GM19452 (cell line): ENCODE data around the gene C10orf71.

ENCODE experiments used
- ATAC-seq: cut with Tn5 transposase; IDR thresholded peaks from one replicate; pipeline ENCODE4 v1.9.1; 2021; ENCODE audit not compliant: unreplicated experiment

The C10orf71 gene

DNA sequence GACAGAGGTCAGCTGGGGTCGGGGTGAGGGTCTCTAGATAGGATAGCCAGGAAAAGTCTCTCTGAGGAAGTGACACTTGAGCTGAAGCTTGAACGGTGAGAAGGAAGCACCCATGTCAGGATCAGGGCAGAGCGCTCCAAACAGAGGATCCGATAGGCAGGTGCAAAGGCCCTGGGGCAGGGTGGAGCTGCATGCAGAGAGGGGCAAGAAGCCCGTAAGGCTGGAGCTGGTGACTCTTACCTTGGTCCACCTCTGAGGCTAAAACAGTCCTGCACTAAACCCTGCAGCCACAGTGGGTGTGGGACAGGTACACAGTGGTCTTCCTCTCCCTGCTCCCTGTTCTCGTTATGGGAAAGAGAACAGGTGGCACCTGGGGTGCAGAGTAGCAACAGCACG, 5.8 kb upstream of the C10orf71 start:
- no peak for ATAC-seq

- no peak for ATAC-seq
Measured at GRCh38 chr10:49294731-49295130, 4.2 kb upstream of the C10orf71 start.

- ATAC-seq = no peak
Measured at GRCh38 chr10:49295297-49295696, 3.7 kb upstream of the C10orf71 start.

GRCh38 chr10:49296382-49296781, 2.6 kb upstream of the C10orf71 start:
- no peak for ATAC-seq

GRCh38 chr10:49296836-49297235, 2.1 kb upstream of the C10orf71 start:
- no peak for ATAC-seq

GRCh38 chr10:49297818-49298670, 926 bp upstream of the C10orf71 start:
- no peak for ATAC-seq

- no peak for ATAC-seq
Measured at GRCh38 chr10:49298671-49298982, 343 bp upstream of the C10orf71 start.

GRCh38 chr10:49299816-49300139, 808 bp downstream of the C10orf71 start:
- ATAC-seq = peak; percentile 49

GRCh38 chr10:49300140-49300974, 1.4 kb downstream of the C10orf71 start:
- peak; percentile 80 for ATAC-seq

DNA sequence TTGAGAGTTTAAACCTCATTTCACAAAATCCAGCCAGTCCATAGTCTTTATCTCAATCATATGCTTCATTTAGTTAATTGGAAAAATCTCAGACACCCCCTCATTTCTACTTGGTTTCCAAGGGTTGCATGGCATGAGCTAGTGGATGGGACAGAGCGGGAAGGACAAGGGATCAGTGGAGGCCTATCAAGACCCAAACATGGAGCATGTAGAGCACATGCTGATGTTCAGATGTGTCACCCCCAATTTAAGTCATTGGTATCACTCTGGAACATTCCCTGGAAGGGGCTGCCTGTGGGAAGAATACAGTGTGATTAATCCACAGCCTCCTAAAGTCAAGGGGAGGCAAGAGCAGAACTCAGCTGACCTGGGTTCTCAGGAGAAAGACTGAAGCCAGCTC, 2.3 kb downstream of the C10orf71 start:
- no peak for ATAC-seq

GRCh38 chr10:49302088-49302487, 3.1 kb downstream of the C10orf71 start:
- no peak for ATAC-seq

DNA sequence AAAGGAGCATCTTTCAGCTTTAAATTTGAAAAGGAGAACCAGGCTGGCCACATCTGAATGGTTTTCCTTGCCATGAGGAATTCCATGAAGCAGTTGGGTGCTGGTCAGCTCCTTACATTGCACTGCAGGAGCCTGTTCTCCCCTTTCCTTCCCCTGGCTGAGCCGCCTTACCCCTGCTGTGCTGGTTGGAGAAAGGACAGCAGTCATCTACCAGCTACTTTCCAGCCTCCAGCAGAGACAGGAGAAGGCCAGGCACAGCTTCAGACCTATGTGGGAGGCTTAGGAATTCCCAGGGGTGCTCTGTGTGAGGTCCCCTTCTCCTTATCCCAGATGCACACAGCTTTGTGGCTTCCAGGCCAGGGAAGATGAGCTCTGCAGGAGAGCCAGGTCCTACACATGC, 4.7 kb downstream of the C10orf71 start:
- ATAC-seq = no peak

- no peak for ATAC-seq
Measured at GRCh38 chr10:49304137-49304536, 5.2 kb downstream of the C10orf71 start.

GRCh38 chr10:49307921-49308320, 9.0 kb downstream of the C10orf71 start:
- ATAC-seq = no peak

- no peak for ATAC-seq
Measured at GRCh38 chr10:49308881-49309280, 9.9 kb downstream of the C10orf71 start.

DNA sequence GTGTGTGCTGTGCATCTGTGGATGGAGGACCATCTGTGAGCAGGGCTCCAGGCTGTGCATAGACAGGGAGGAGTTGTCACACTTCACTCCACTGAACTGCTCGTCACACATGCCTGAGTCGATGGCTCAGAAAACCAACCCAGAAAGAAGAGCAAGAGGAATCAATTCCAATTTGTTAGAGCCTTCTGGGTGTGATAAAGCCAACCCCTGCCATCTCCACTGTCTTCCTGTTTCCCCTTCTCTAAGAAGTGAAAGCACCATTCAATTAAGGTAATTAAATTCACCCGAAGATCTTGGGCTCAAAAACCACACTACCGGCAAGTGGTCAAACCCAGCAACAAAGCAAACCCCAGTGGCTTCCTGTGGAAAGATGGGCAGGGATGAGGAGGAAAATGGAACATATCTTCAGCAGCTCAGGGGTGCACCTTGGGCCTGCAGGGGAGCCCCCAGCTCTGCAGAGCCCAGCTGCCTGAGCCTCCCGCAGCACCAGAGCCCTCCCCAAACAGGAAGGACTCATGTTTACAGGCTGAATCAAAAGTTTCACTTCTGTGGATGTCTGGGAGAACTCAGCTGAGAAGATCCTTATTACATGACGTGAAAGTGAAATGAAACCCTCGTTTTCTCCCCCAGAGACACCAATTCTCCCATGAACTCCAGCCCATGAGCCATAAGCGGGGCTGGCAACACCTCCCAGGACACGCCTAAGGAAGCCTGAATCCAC, 10.9 kb downstream of the C10orf71 start:
- ATAC-seq = peak; percentile 51

DNA sequence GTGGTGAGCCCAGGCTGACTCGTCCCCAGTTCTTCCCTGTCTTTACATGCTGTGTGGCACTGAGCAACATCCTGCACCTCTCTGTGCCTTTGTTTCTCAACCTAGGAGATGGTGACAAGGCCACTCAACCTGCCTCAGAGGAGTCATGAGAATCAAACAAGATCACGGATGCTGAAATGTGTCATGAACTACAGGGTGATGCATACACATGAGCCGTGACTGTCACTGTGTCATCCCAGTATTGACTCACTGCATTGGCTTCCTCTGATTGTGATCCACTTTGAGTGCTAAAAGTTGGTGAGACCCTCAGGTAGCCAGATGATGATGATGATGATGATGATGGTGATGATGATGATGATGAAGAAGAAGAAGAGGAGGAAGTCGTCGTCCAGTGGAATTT, 11.5 kb downstream of the C10orf71 start:
- ATAC-seq = peak; percentile 43

GRCh38 chr10:49310901-49311554, 12.1 kb downstream of the C10orf71 start:
- ATAC-seq = no peak

- ATAC-seq = no peak
Measured at GRCh38 chr10:49311555-49312236, 12.7 kb downstream of the C10orf71 start.

GRCh38 chr10:49312246-49312869, 13.4 kb downstream of the C10orf71 start:
- ATAC-seq = no peak
